Liver (tissue), 9 donors: Measurements from ENCODE around the gene TBX21. TPM values are rescaled to one million over a fixed set of nuclear protein-coding genes. Genes with fewer than 3 reads are reported as not detected.

Source experiments
- DNase-seq: peaks from one replicate; pipeline ENCODE4 v3.0.0-alpha.2; 2017; ENCODE audit warnings: low spot score
- H3K27ac ChIP-seq, 2 donors: one replicate each; pipeline ENCODE4 v1.7.0; 2013; ENCODE audit warnings: inconsistent platforms in 2 of 2, low read length in 2 of 2, control low read depth in 1 of 2, low read depth in 1 of 2, mild to moderate bottlenecking in 1 of 2
- H3K27me3 ChIP-seq, 4 donors: one replicate each; pipeline versions ENCODE4 v1.6.1 to v1.7.0; 2013; ENCODE audit warnings: low read length in 3 of 4, inconsistent platforms in 1 of 4, mild to moderate bottlenecking in 1 of 4, moderate library complexity in 1 of 4; ENCODE audit not compliant: control insufficient read depth in 4 of 4, insufficient read depth in 4 of 4
- H3K36me3 ChIP-seq, 4 donors: one replicate each; pipeline versions ENCODE4 v1.6.1 to v1.7.0; 2013; ENCODE audit warnings: low read length in 3 of 4, mild to moderate bottlenecking in 3 of 4, low read depth in 1 of 4, moderate library complexity in 1 of 4; ENCODE audit not compliant: control insufficient read depth in 4 of 4, insufficient read depth in 3 of 4
- H3K4me1 ChIP-seq, 4 donors: one replicate each; pipeline versions ENCODE4 v1.6.1 to v1.7.0; 2013; ENCODE audit warnings: low read length in 3 of 4, mild to moderate bottlenecking in 3 of 4, moderate library complexity in 1 of 4; ENCODE audit not compliant: control insufficient read depth in 4 of 4, insufficient read depth in 4 of 4
- H3K4me3 ChIP-seq, 3 donors: one replicate each; pipeline versions ENCODE4 v1.6.1 to v1.7.0; 2013; ENCODE audit warnings: low read length in 3 of 3, control low read depth in 1 of 3, low read depth in 1 of 3, mild to moderate bottlenecking in 1 of 3
- H3K9ac ChIP-seq, 2 donors: one replicate each; pipeline ENCODE4 v1.7.0; 2013; ENCODE audit warnings: low read length in 2 of 2, mild to moderate bottlenecking in 2 of 2, moderate library complexity in 2 of 2, control low read depth in 1 of 2, low read depth in 1 of 2
- H3K9me3 ChIP-seq, 4 donors: one replicate each; pipeline versions ENCODE4 v1.6.1 to v1.7.0; 2013; ENCODE audit warnings: low read length in 3 of 4; ENCODE audit not compliant: control insufficient read depth in 4 of 4
- ATF3 ChIP-seq: IDR thresholded peaks from 2 replicates; pipeline ENCODE4 v1.6.1; 2016; ENCODE audit warnings: antibody characterized with exemption
- EGR1 ChIP-seq, 2 donors: IDR thresholded peaks; 2 replicates each; pipeline ENCODE4 v1.6.1; 2016 to 2018; ENCODE audit warnings: antibody characterized with exemption in 2 of 2, low read depth in 2 of 2
- FOXA2 ChIP-seq: IDR thresholded peaks from 2 replicates; pipeline ENCODE4 v1.6.1; 2016; ENCODE audit warnings: antibody characterized with exemption
- GABPA ChIP-seq, 2 donors: IDR thresholded peaks in 1 of 2; conservative IDR thresholded peaks in 1 of 2; 2 replicates each; pipeline ENCODE4 v1.6.1; 2016; ENCODE audit warnings: antibody characterized with exemption in 2 of 2, mild to moderate bottlenecking in 1 of 2, moderate library complexity in 1 of 2
- HNF4G ChIP-seq: IDR thresholded peaks from 2 replicates; pipeline ENCODE4 v1.6.1; 2016; ENCODE audit warnings: antibody characterized with exemption
- MAX ChIP-seq: IDR thresholded peaks from 2 replicates; pipeline ENCODE4 v1.6.1; 2016; ENCODE audit warnings: antibody characterized with exemption
- NR2F2 ChIP-seq: IDR thresholded peaks from 2 replicates; pipeline ENCODE4 v1.6.1; 2016; ENCODE audit warnings: antibody characterized with exemption
- RAD21 ChIP-seq, 2 donors: IDR thresholded peaks; 2 replicates each; pipeline ENCODE4 v1.6.1; 2016; ENCODE audit warnings: antibody characterized with exemption in 2 of 2, mild to moderate bottlenecking in 2 of 2
- SP1 ChIP-seq: IDR thresholded peaks from 2 replicates; pipeline ENCODE4 v1.6.1; 2018; ENCODE audit warnings: antibody characterized with exemption, mild to moderate bottlenecking
- TAF1 ChIP-seq: conservative IDR thresholded peaks from 2 replicates; pipeline ENCODE4 v1.6.1; 2016; ENCODE audit warnings: antibody characterized with exemption, mild to moderate bottlenecking
- WGBS: extraction: QIAGEN DNeasy Blood & Tissue Kit; methylation state at CpG from one replicate; pipeline ENCODE4 v1.1.7; 2013; 5-methylcytosine and 5-hydroxymethylcytosine counted together
- polyA plus RNA-seq, 2 donors: library from polyadenylated mRNA; stranded (reverse) in 1 of 2; unstranded in 1 of 2; fragments of 200-250 nt in 1 of 2; fragments of >200 nt in 1 of 2; fragmentation: Nextera tagmentation in 1 of 2; extraction: Ambion mirVana in 1 of 2; gene quantifications; one replicate each; pipeline versions ENCODE4 v1.2.1 to v1.2.3, GENCODE V29; 2013 to 2015
- total RNA-seq, 2 donors: library from RNA; depleted of rRNA; stranded (reverse); fragments of >200 nt; gene quantifications; one replicate each; pipeline ENCODE4 v1.2.3, GENCODE V29; 2014
- TF ChIP-seq, protein P1 (sequence below): IDR thresholded peaks from 2 replicates; pipeline ENCODE4 v1.6.1; 2016; ENCODE audit warnings: antibody characterized with exemption, mild to moderate bottlenecking
- donor health status: healthy.
- donor health status: healthy.
- donor health status: healthy.
- donor health status: healthy.
- donor health status: healthy.

Gene TBX21
- total and polyA plus RNA-seq, 4 donors = 0.19 to 0.59 (median 0.25) TPM; not detected in 1

DNA sequence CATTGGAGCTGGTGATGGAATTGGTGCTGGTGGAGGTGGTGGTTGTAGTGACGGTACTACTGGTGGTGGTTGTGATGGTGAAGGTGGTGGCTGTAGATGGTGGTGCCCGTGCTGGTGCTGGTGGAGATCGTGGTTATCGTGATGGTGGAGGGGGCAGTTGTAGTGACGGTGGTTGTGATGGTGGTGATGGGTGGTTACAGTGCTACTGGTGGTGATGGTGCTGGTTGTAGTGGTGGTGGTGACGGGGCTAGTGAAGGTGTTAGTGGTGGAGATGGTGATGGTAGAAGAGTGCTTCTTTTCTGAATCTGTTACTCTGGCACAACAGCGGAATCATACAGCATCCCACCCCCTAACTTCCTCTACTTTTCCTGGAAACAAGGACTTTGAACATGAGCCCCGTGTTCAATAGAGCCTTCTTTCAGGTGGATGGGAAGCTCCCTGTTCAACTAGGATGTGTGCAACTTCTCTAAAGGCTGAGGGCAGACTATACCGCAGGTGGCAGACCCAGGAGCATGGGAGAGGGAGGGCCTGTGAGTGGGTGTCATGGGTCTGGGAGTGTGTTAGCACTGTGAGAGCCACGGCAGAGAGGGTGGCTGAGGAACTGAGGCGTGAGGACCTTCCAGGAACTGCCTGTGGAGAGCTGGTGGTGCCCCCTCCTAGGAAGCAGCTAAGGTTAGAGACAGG is 8.2 kb downstream of the TBX21 start:
- Histone ChIP-seq H3K9me3 (no peaks in the 10 kb centered on the region), H3K4me3 (no peak overlapping the region), H3K27me3 (peaks cover 2 to 5% (median 3%) of the 10 kb centered on the region in 4 donors), H3K4me1 (no peaks in the 10 kb centered on the region), H3K27ac (no peak overlapping the region), H3K36me3 (no peaks in the 10 kb centered on the region), H3K9ac (no peak overlapping the region)
- DNase-seq = no peak
- WGBS = 69% methylated on average over 11 of the region's 11 CpGs
- no peak for TF ChIP-seq TAF1
- TF ChIP-seq MAX = no peak
- TF ChIP-seq GABPA (IDR thresholded peaks at IDR 0.05 in 1 of 2, conservative IDR thresholded peaks at IDR 0.05 in 1 of 2) = no peak
- TF ChIP-seq EGR1 (IDR thresholded peaks at IDR 0.05; ENCODE audit: low read depth in 2 of 2) = no peak
- TF ChIP-seq, protein P1, sequence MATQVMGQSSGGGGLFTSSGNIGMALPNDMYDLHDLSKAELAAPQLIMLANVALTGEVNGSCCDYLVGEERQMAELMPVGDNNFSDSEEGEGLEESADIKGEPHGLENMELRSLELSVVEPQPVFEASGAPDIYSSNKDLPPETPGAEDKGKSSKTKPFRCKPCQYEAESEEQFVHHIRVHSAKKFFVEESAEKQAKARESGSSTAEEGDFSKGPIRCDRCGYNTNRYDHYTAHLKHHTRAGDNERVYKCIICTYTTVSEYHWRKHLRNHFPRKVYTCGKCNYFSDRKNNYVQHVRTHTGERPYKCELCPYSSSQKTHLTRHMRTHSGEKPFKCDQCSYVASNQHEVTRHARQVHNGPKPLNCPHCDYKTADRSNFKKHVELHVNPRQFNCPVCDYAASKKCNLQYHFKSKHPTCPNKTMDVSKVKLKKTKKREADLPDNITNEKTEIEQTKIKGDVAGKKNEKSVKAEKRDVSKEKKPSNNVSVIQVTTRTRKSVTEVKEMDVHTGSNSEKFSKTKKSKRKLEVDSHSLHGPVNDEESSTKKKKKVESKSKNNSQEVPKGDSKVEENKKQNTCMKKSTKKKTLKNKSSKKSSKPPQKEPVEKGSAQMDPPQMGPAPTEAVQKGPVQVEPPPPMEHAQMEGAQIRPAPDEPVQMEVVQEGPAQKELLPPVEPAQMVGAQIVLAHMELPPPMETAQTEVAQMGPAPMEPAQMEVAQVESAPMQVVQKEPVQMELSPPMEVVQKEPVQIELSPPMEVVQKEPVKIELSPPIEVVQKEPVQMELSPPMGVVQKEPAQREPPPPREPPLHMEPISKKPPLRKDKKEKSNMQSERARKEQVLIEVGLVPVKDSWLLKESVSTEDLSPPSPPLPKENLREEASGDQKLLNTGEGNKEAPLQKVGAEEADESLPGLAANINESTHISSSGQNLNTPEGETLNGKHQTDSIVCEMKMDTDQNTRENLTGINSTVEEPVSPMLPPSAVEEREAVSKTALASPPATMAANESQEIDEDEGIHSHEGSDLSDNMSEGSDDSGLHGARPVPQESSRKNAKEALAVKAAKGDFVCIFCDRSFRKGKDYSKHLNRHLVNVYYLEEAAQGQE = no peak
- no peak for TF ChIP-seq RAD21 (IDR thresholded peaks at IDR 0.05)
- no peak for TF ChIP-seq NR2F2

DNA sequence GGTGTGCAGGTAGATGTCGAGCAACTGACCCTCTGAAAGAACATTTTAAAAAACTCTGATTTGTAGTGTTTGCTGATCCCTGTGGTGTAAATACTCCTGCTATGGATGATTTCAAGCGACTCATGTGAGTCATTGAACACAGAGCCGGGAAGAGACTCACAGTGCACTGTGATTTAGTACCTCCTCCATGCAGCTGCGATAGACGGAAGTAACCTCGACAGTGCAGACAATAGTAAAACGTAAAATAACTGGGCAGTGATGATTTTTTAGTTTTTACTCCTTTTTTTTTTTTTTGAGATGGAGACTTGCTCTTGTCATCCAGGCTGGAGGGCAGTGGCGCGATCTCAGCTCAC is 8.7 kb downstream of the TBX21 start:
- Histone ChIP-seq H3K4me3 (no peak overlapping the region), H3K27me3 (peaks cover 2 to 5% (median 3%) of the 10 kb centered on the region in 4 donors), H3K9ac (no peak overlapping the region), H3K4me1 (no peaks in the 10 kb centered on the region), H3K9me3 (no peaks in the 10 kb centered on the region), H3K27ac (no peak overlapping the region), H3K36me3 (no peaks in the 10 kb centered on the region)
- TF ChIP-seq RAD21 (IDR thresholded peaks at IDR 0.05) (no peak), FOXA2 (no peak), HNF4G (no peak), GABPA (IDR thresholded peaks at IDR 0.05 in 1 of 2, conservative IDR thresholded peaks at IDR 0.05 in 1 of 2) (no peak), NR2F2 (no peak), ATF3 (no peak), EGR1 (IDR thresholded peaks at IDR 0.05; ENCODE audit: low read depth in 2 of 2) (no peak), SP1 (no peak)
- TF ChIP-seq, protein P1 = no peak
- WGBS = 83% methylated on average over 9 of the region's 9 CpGs
- no peak for DNase-seq
